Measurements from ENCODE around the gene OTOP3. TPM values are rescaled to one million over a fixed set of nuclear protein-coding genes. Genes with fewer than 3 reads are reported as not detected.

OTOP3 gene
- total RNA-seq, 1 experiment from 2014 or later, result not detected

DNA sequence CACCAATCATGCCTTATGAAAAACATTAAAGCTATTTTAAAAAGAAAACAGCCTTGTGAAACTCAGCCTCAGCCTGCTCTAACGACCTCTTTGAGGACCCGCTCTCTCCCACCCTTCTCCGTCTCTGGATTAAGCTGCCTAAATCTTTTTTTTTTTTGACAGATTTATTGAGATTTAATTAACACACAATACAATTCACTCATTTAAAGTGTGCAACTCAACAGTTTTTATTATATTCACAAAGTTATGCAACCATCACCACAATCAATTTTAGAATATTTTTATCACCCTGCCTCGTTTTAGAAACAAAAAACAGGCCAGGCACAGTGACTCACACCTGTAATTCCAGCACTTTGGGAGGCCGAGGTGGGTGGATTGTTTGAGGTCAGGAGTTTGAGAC is 60.1 kb downstream of the OTOP3 start:
- no peaks in the 10 kb centered on the region for H3K9me3 Mint-ChIP-seq

DNA sequence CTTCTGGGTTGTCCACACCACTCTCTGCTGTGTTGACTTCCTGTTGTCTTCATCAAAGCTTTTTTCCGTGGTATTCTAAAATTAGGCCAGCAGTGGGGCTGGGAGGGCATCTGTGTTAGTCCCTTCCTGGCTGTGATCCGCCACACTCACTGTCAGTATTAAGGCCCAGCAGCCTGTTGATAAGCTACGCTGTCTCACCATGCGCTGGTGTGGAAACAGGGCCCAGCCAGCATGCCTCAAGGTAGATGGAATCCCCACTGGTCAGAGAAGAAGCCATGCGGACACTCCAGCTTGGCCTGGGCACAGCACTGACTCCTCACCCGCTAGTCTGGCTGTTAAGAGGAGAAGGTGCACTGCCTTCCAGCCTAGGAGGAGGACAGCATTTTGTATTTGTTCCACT is 63.1 kb downstream of the OTOP3 start:
- ChIA-PET POLR2A (no interaction called here), CTCF (interaction anchor here (1.0 to 2.0 kb wide), 4 partner anchors 10 to 35 kb away, joined by 3 to 7 read pairs (median 4); partner anchors contain the start of gene MRPL58)
- Mint-ChIP-seq H3K9me3 (no peaks in the 10 kb centered on the region), H3K4me3 (no peak overlapping the region), H3K27me3 (ENCODE audit: low read depth) (no peaks in the 10 kb centered on the region), H3K4me1 (no peaks in the 10 kb centered on the region), H3K27ac (0 out of 2 replicates have a peak overlapping the region, but pooled peaks have one; percentile 35), H3K36me3 (peaks cover 12% of the 10 kb centered on the region)
- ATAC-seq (no peak), DNase-seq (ENCODE audit: low spot score) (no peak)
- TF ChIP-seq, protein P1, sequence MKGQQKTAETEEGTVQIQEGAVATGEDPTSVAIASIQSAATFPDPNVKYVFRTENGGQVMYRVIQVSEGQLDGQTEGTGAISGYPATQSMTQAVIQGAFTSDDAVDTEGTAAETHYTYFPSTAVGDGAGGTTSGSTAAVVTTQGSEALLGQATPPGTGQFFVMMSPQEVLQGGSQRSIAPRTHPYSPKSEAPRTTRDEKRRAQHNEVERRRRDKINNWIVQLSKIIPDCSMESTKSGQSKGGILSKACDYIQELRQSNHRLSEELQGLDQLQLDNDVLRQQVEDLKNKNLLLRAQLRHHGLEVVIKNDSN (CRISPR knock-in tag; IDR thresholded peaks at IDR 0.05), result no peak
- TF ChIP-seq, protein P2, sequence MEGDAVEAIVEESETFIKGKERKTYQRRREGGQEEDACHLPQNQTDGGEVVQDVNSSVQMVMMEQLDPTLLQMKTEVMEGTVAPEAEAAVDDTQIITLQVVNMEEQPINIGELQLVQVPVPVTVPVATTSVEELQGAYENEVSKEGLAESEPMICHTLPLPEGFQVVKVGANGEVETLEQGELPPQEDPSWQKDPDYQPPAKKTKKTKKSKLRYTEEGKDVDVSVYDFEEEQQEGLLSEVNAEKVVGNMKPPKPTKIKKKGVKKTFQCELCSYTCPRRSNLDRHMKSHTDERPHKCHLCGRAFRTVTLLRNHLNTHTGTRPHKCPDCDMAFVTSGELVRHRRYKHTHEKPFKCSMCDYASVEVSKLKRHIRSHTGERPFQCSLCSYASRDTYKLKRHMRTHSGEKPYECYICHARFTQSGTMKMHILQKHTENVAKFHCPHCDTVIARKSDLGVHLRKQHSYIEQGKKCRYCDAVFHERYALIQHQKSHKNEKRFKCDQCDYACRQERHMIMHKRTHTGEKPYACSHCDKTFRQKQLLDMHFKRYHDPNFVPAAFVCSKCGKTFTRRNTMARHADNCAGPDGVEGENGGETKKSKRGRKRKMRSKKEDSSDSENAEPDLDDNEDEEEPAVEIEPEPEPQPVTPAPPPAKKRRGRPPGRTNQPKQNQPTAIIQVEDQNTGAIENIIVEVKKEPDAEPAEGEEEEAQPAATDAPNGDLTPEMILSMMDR (IDR thresholded peaks at IDR 0.05), result no peak
- no peak for TF ChIP-seq ZNF416 (CRISPR knock-in tag; IDR thresholded peaks at IDR 0.05)
- TF ChIP-seq JAZF1 (CRISPR knock-in tag; IDR thresholded peaks at IDR 0.05), result no peak
- TF ChIP-seq GRHL2 (CRISPR knock-in tag; IDR thresholded peaks at IDR 0.05; ENCODE audit: insufficient replicate concordance, severe bottlenecking), result no peak

More for the DNA sequence above, 60.1 kb downstream of the OTOP3 start:
- ATAC-seq, result no peak
- ChIA-PET CTCF (interaction anchor here (2.1 kb wide), 1 partner anchor 32 kb away, joined by 5 read pairs; no protein-coding TSS in a partner anchor), POLR2A (no interaction called here)
- DNase-seq (ENCODE audit: low spot score), result no peak
- Mint-ChIP-seq H3K4me1 (0 out of 2 replicates have a peak, but pooled peaks cover 4% of the 10 kb centered on the region), H3K27me3 (ENCODE audit: low read depth) (no peaks in the 10 kb centered on the region), H3K36me3 (0 out of 2 replicates have a peak, but pooled peaks cover 3% of the 10 kb centered on the region), H3K27ac (no peak overlapping the region), H3K4me3 (no peak overlapping the region)
- TF ChIP-seq ZNF263 (CRISPR knock-in tag; IDR thresholded peaks at IDR 0.05; ENCODE audit: low read depth) (no peak), NFE2L1 (CRISPR knock-in tag; IDR thresholded peaks at IDR 0.05) (no peak), MXD4 (CRISPR knock-in tag; IDR thresholded peaks at IDR 0.05; ENCODE audit: borderline replicate concordance) (no peak), JAZF1 (CRISPR knock-in tag; IDR thresholded peaks at IDR 0.05) (no peak)

DNA sequence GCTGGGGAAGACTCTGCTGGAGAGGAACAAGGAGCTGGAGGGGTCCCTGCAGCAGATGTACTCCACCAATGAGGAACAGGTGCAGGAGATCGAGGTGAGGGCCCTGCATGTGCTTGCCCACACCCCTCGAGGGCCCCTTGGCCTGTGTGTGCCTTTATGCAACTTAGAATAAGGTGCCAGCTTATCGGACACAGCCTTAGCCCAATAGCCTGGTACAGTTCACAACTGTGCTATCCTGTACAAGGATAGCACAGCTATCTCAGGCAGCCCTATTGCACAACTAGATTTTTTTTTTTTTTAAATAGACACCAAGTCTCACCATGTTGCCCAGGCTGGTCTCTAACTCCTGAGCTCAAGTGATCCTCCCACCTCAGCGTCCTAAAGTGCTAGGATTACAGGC is 63.8 kb downstream of the OTOP3 start:
- ChIA-PET POLR2A (interaction anchor here (1.0 kb wide), 1 partner anchor 25 kb away, joined by 3 read pairs; no protein-coding TSS in a partner anchor), CTCF (interaction anchor here (0.6 to 2.0 kb wide), 4 partner anchors 13 to 1343 kb away, joined by 3 to 7 read pairs (median 4); partner anchors contain the start of gene MRPL58)

More for the DNA sequence above, 63.8 kb downstream of the OTOP3 start:
- Mint-ChIP-seq H3K36me3 (peaks cover 12% of the 10 kb centered on the region), H3K4me3 (no peak overlapping the region), H3K27me3 (ENCODE audit: low read depth) (no peaks in the 10 kb centered on the region), H3K4me1 (no peaks in the 10 kb centered on the region), H3K9me3 (no peaks in the 10 kb centered on the region), H3K27ac (no peak overlapping the region)
- ATAC-seq (no peak), DNase-seq (ENCODE audit: low spot score) (no peak)
- TF ChIP-seq, protein P3, sequence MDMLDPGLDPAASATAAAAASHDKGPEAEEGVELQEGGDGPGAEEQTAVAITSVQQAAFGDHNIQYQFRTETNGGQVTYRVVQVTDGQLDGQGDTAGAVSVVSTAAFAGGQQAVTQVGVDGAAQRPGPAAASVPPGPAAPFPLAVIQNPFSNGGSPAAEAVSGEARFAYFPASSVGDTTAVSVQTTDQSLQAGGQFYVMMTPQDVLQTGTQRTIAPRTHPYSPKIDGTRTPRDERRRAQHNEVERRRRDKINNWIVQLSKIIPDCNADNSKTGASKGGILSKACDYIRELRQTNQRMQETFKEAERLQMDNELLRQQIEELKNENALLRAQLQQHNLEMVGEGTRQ (CRISPR knock-in tag; IDR thresholded peaks at IDR 0.05), result no peak
- TF ChIP-seq ESRRA (CRISPR knock-in tag; IDR thresholded peaks at IDR 0.05; ENCODE audit: borderline replicate concordance), result no peak

Other genes with a start within 250 kb of the OTOP3 start
- gene CD300LF, start 223.0 kb upstream of the OTOP3 start, total RNA-seq (2021), result not detected in 3 replicates
- 8.8 to 9.4 TPM (median 8.9 TPM) in 3 replicates for gene RAB37, start 198.6 kb upstream of the OTOP3 start, total RNA-seq (2021)
- 86.9 to 111 TPM (median 97.1 TPM) in 3 replicates for gene NHERF1, start 187.3 kb upstream of the OTOP3 start, total RNA-seq (2021)
- gene NAT9, start 159.6 kb upstream of the OTOP3 start, total RNA-seq (2021), result 66.0 to 71.2 TPM (median 67.1 TPM) in 3 replicates
- 0.14 to 0.31 TPM (median 0.23 TPM) in 3 replicates for gene GRIN2C, start 76.0 kb upstream of the OTOP3 start, total RNA-seq (2021)
- 46.5 to 52.8 TPM (median 49.7 TPM) in 3 replicates for gene FDXR, start 62.9 kb upstream of the OTOP3 start, total RNA-seq (2021)
- gene FADS6, start 42.3 kb upstream of the OTOP3 start, total RNA-seq (2021), result 1.1 to 2.2 TPM (median 1.2 TPM) in 3 replicates
- gene USH1G, start 12.6 kb upstream of the OTOP3 start, total RNA-seq (2021), result 1.9 to 2.9 TPM (median 2.6 TPM) in 3 replicates
- gene OTOP2, start 11.6 kb upstream of the OTOP3 start, total RNA-seq (2021), result not detected in 3 replicates
- gene HID1, start 36.9 kb downstream of the OTOP3 start, total RNA-seq (2021), result 16.7 to 19.4 TPM (median 19.3 TPM) in 3 replicates
- gene CDR2L, start 51.7 kb downstream of the OTOP3 start, total RNA-seq (2021), result 28.6 to 31.3 TPM (median 31.0 TPM) in 3 replicates
- 41.8 to 43.7 TPM (median 41.9 TPM) in 3 replicates for gene MRPL58, start 76.8 kb downstream of the OTOP3 start, total RNA-seq (2021)
- gene ATP5PD, start 111.1 kb downstream of the OTOP3 start, total RNA-seq (2021), result 383 to 427 TPM (median 419 TPM) in 3 replicates
- gene KCTD2, start 111.3 kb downstream of the OTOP3 start, total RNA-seq (2021), result 31.3 to 34.0 TPM (median 32.8 TPM) in 3 replicates
- 32.4 to 33.5 TPM (median 33.1 TPM) in 3 replicates for gene SLC16A5, start 152.1 kb downstream of the OTOP3 start, total RNA-seq (2021)
- gene ARMC7, start 174.1 kb downstream of the OTOP3 start, total RNA-seq (2021), result 13.2 to 15.9 TPM (median 14.8 TPM) in 3 replicates
- 91.0 to 102 TPM (median 96.9 TPM) in 3 replicates for gene NT5C, start 195.8 kb downstream of the OTOP3 start, total RNA-seq (2021)
- 289 to 341 TPM (median 300 TPM) in 3 replicates for gene JPT1, start 218.6 kb downstream of the OTOP3 start, total RNA-seq (2021)
- 650 to 764 TPM (median 757 TPM) in 3 replicates for gene SUMO2, start 247.1 kb downstream of the OTOP3 start, total RNA-seq (2021)